GM19351 (cell line): Measurements from ENCODE around the gene VPS45.

Experiments used
- ATAC-seq: cut with Tn5 transposase; IDR thresholded peaks from one replicate; pipeline ENCODE4 v1.9.1; 2021; ENCODE audit warnings: mild to moderate bottlenecking, moderate library complexity; ENCODE audit not compliant: unreplicated experiment

The VPS45 gene

GRCh38 chr1:150072959-150073358 lies 5.4 kb downstream of the VPS45 start:
- no peak for ATAC-seq

- no peak for ATAC-seq
These were observed 5.9 kb downstream of the VPS45 start for GRCh38 chr1:150073516-150073915.

- no peak for ATAC-seq
These were observed 8.5 kb downstream of the VPS45 start for GRCh38 chr1:150076066-150076465.

- ATAC-seq, result no peak
These were observed 9.4 kb downstream of the VPS45 start for GRCh38 chr1:150076985-150077384.

- no peak for ATAC-seq
These were observed 13.2 kb downstream of the VPS45 start for GRCh38 chr1:150080784-150081183.

GRCh38 chr1:150082494-150082893 lies 14.9 kb downstream of the VPS45 start:
- no peak for ATAC-seq

- ATAC-seq, result no peak
These were observed 16.3 kb downstream of the VPS45 start for GRCh38 chr1:150083907-150084306.

- no peak for ATAC-seq
These were observed 17.8 kb downstream of the VPS45 start for GRCh38 chr1:150085406-150085805.

GRCh38 chr1:150087415-150087814 lies 19.8 kb downstream of the VPS45 start:
- ATAC-seq, result no peak

- ATAC-seq, result no peak
These were observed 22.4 kb downstream of the VPS45 start for GRCh38 chr1:150089846-150090520.

- no peak for ATAC-seq
These were observed 24.7 kb downstream of the VPS45 start for GRCh38 chr1:150092180-150092791.

- ATAC-seq, result no peak
These were observed 26.2 kb downstream of the VPS45 start for GRCh38 chr1:150093805-150094204.

- no peak for ATAC-seq
These were observed 27.2 kb downstream of the VPS45 start for GRCh38 chr1:150094734-150095265.

- no peak for ATAC-seq
These were observed 35.4 kb downstream of the VPS45 start for GRCh38 chr1:150102986-150103385.

GRCh38 chr1:150106341-150106740 lies 38.8 kb downstream of the VPS45 start:
- ATAC-seq, result no peak

- ATAC-seq, result no peak
These were observed 42.0 kb downstream of the VPS45 start for GRCh38 chr1:150109586-150109985.

- no peak for ATAC-seq
These were observed 42.5 kb downstream of the VPS45 start for GRCh38 chr1:150110116-150110515.

GRCh38 chr1:150111670-150112069 lies 44.1 kb downstream of the VPS45 start:
- ATAC-seq, result no peak

GRCh38 chr1:150115121-150115520 lies 47.5 kb downstream of the VPS45 start:
- ATAC-seq, result no peak

- ATAC-seq, result no peak
These were observed 51.1 kb downstream of the VPS45 start for GRCh38 chr1:150118716-150119115.

GRCh38 chr1:150121236-150121862 lies 53.8 kb downstream of the VPS45 start:
- ATAC-seq, result no peak

- ATAC-seq, result no peak
These were observed 59.2 kb downstream of the VPS45 start for GRCh38 chr1:150126811-150127210.
